Fibroblast of lung (primary cell): ENCODE data around the gene TRPV4.

ENCODE experiments used
- EZH2 ChIP-seq: IDR thresholded peaks from 2 replicates; pipeline ENCODE4 v1.5.1; 2012; ENCODE audit warnings: low read length, control low read depth, mild to moderate bottlenecking; ENCODE audit errors: missing control alignments
- TF ChIP-seq, protein P1 (sequence below), 2 donors: IDR thresholded peaks in 1 of 2; conservative IDR thresholded peaks in 1 of 2; 1 replicate in 1 of 2; 2 replicates in 1 of 2; pipeline ENCODE4 v1.5.1; 2011 to 2012; ENCODE audit warnings: low read length in 2 of 2, control low read depth in 1 of 2, inconsistent platforms in 1 of 2, low read depth in 1 of 2, mild to moderate bottlenecking in 1 of 2

DNA sequence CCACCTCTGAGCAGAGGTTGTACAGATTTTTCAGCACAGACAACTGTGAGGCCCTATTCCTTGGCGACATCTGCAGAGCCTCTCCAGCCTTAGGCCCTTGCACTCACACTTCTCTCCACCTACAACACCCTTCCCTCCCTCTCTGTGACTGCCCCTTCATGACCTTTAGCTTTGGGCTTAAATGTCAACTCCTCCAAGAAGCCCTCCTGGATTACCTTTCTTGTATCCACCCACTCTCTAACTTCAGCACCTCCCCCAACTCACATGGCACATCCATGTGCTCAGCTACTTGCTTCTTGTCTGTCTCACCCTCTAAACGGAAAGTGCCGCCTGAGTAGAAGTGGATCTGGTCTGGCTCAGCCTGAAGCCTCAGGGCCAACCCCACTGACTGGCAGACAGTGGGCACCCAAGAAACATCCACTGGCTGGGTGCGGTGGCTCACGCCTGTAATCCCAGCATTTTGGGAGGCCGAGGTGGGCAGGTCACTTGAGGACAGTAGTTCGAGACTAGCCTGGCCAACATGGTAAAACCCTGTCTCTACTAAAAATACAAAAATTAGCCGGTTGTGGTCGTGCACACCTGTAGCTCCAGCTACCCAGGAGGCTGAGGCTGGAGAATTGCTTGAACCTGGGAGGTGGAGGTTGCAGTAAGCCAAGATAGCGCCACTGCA, 22.1 kb downstream of the TRPV4 start:
- TF ChIP-seq, protein P1, sequence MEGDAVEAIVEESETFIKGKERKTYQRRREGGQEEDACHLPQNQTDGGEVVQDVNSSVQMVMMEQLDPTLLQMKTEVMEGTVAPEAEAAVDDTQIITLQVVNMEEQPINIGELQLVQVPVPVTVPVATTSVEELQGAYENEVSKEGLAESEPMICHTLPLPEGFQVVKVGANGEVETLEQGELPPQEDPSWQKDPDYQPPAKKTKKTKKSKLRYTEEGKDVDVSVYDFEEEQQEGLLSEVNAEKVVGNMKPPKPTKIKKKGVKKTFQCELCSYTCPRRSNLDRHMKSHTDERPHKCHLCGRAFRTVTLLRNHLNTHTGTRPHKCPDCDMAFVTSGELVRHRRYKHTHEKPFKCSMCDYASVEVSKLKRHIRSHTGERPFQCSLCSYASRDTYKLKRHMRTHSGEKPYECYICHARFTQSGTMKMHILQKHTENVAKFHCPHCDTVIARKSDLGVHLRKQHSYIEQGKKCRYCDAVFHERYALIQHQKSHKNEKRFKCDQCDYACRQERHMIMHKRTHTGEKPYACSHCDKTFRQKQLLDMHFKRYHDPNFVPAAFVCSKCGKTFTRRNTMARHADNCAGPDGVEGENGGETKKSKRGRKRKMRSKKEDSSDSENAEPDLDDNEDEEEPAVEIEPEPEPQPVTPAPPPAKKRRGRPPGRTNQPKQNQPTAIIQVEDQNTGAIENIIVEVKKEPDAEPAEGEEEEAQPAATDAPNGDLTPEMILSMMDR (conservative IDR thresholded peaks at IDR 0.05 in 1 of 2, IDR thresholded peaks at IDR 0.05 in 1 of 2; ENCODE audit: low read depth in 1 of 2, low read length in 2 of 2), result no peak
- no peak for TF ChIP-seq EZH2
